ENCODE results near the gene ITGB2.

DNA sequence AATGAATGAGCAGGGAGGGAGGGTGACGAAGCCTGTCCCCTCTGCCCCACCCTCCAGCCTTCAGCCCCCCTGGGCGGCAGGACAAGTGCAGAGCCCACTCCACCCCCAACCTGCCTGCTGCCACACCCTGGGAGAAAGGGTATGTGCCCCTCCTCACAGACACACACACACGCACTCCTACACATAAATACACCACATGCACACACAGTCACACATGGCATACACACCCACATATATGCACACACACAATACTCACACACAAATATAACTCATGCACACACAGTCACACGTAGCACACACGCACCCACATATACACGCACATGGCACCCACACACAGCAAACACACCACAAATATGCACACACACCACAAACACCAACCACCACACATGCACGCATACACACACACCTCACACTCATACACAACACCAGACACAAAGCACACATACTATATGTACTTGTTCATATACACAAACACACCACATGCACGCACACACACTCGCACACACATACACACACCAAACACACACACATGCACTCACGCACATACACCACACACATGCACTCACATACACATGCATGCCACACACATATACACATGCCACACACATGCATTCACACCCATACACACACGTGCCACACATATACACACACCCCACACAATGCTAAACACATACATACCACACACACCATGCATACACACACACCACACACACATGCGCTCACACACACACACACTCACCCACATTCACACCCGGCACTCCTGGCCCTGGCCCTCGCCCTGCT is 16.4 kb downstream of the ITGB2 start:
- TF ChIP-seq, protein P1, sequence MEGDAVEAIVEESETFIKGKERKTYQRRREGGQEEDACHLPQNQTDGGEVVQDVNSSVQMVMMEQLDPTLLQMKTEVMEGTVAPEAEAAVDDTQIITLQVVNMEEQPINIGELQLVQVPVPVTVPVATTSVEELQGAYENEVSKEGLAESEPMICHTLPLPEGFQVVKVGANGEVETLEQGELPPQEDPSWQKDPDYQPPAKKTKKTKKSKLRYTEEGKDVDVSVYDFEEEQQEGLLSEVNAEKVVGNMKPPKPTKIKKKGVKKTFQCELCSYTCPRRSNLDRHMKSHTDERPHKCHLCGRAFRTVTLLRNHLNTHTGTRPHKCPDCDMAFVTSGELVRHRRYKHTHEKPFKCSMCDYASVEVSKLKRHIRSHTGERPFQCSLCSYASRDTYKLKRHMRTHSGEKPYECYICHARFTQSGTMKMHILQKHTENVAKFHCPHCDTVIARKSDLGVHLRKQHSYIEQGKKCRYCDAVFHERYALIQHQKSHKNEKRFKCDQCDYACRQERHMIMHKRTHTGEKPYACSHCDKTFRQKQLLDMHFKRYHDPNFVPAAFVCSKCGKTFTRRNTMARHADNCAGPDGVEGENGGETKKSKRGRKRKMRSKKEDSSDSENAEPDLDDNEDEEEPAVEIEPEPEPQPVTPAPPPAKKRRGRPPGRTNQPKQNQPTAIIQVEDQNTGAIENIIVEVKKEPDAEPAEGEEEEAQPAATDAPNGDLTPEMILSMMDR (IDR thresholded peaks at IDR 0.05), result no peak
- no peak for TF ChIP-seq POLR2A (IDR thresholded peaks at IDR 0.05)

Measured in lower leg skin (tissue), 3 donors.